GM12878 (cell line): ENCODE data around the gene JAKMIP1. TPM values are rescaled to one million over a fixed set of nuclear protein-coding genes. Genes with fewer than 3 reads are reported as not detected.

Experiments
- ATAC-seq: fragments of 200-7000 bp; cut with Tn5 transposase; 3 replicates; pipeline ENCODE4 v1.9.1; 2020; ENCODE audit warnings: mild to moderate bottlenecking, moderate library complexity
- BruUV-seq: library from RNA; stranded (reverse); fragments of 400-500 nt; replicated peaks from 2 replicates; lab custom pipeline; 2021; lab: Mats Ljungman, UMichigan
- CTCF ChIA-PET: fragments of 300-600 bp; sonication (Branson Sonifier 250); formaldehyde crosslinking; extraction: SDS; loops from one replicate; lab custom pipeline; 2021; ENCODE audit warnings: inconsistent platforms; lab: Yijun Ruan, JAX
- POLR2A ChIA-PET: fragments of 350-600 bp; formaldehyde crosslinking; extraction: SDS; loops from one replicate; lab custom pipeline; 2021; ENCODE audit warnings: inconsistent platforms; lab: Charles Lee
- RAD21 ChIA-PET: fragments of 300-600 bp; sonication (Branson Sonifier 250); formaldehyde crosslinking; loops from one replicate; lab custom pipeline; 2023; ENCODE audit warnings: antibody characterized with exemption; ENCODE audit not compliant: unreplicated experiment; lab: Charles Lee
- SMC1A ChIA-PET: fragments of 300-600 bp; sonication (Branson Sonifier 250); formaldehyde crosslinking; loops from one replicate; lab custom pipeline; 2023; ENCODE audit not compliant: unreplicated experiment, uncharacterized antibody; lab: Charles Lee
- DNase-seq: peaks from one replicate; pipeline ENCODE4 v3.0.0-alpha.2; 2011; ENCODE audit warnings: low read depth, low spot score
- FAIRE-seq: peaks from 3 replicates; lab custom pipeline; 2011; peaks lifted over from hg19 to GRCh38; lab: Jason Lieb, UNC
- H2AFZ ChIP-seq: 2 replicates; pipeline ENCODE4 v1.6.0; 2011; ENCODE audit warnings: low read depth, low read length, control low read depth; ENCODE audit not compliant: control insufficient read depth
- H3K27ac ChIP-seq: 2 replicates; pipeline ENCODE4 v1.5.1; 2011; ENCODE audit warnings: control low read depth; ENCODE audit not compliant: control insufficient read depth, insufficient read depth
- H3K27me3 ChIP-seq, 2 experiments: replicated peaks in 1 of 2; 2 replicates each; pipeline versions ENCODE4 v1.6.0 to v1.6.1; 2011; ENCODE audit warnings: low read length in 1 of 2; ENCODE audit not compliant: control insufficient read depth in 2 of 2, insufficient read depth in 2 of 2
- H3K36me3 ChIP-seq, 2 experiments: 2 replicates each; pipeline ENCODE4 v1.5.1; 2011; ENCODE audit warnings: low read length in 1 of 2; ENCODE audit not compliant: control insufficient read depth in 2 of 2, insufficient read depth in 2 of 2
- H3K4me1 ChIP-seq: 2 replicates; pipeline ENCODE4 v1.6.1; 2011; ENCODE audit warnings: mild to moderate bottlenecking, low read length, moderate library complexity, mixed read lengths; ENCODE audit not compliant: control insufficient read depth, insufficient read depth
- H3K4me2 ChIP-seq: 2 replicates; pipeline ENCODE4 v1.6.0; 2011; ENCODE audit warnings: control low read depth; ENCODE audit not compliant: control insufficient read depth, insufficient read depth
- H3K4me3 ChIP-seq: fragments of 200-600 bp; sonication (generic); 2 replicates; pipeline ENCODE4 v1.5.1; 2016
- H3K79me2 ChIP-seq: 2 replicates; pipeline ENCODE4 v1.6.0; 2011; ENCODE audit warnings: low read length; ENCODE audit not compliant: control insufficient read depth, insufficient read depth
- H3K9ac ChIP-seq: 2 replicates; pipeline ENCODE4 v1.8.0; 2011; ENCODE audit warnings: low read length, control low read depth, mixed read lengths; ENCODE audit not compliant: control insufficient read depth, insufficient read depth
- H3K9me3 ChIP-seq: replicated peaks from 3 replicates; pipeline ENCODE4 v1.5.1; 2011; ENCODE audit warnings: mild to moderate bottlenecking, low read length; ENCODE audit not compliant: control insufficient read depth, insufficient read depth
- H4K20me1 ChIP-seq: 2 replicates; pipeline ENCODE4 v1.6.0; 2011; ENCODE audit not compliant: control insufficient read depth, insufficient read depth
- CBFB ChIP-seq: IDR thresholded peaks from 2 replicates; pipeline ENCODE4 v1.6.1; 2016; ENCODE audit warnings: antibody characterized with exemption, low read depth
- HDGF ChIP-seq: fragments of 450-650 bp; IDR thresholded peaks from 2 replicates; pipeline ENCODE4 v1.6.1; 2016; ENCODE audit warnings: antibody characterized with exemption
- HSF1 ChIP-seq: fragments of 150-350 bp; IDR thresholded peaks from 2 replicates; pipeline ENCODE4 v1.6.1; 2014; ENCODE audit warnings: mild to moderate bottlenecking, low read depth, low read length
- LARP7 ChIP-seq: fragments of 450-650 bp; IDR thresholded peaks from 2 replicates; pipeline ENCODE4 v1.6.1; 2017; ENCODE audit warnings: mild to moderate bottlenecking
- MEF2B ChIP-seq: fragments of 450-650 bp; IDR thresholded peaks from 2 replicates; pipeline ENCODE4 v1.6.1; 2018; ENCODE audit warnings: mild to moderate bottlenecking, moderate library complexity; ENCODE audit not compliant: partially characterized antibody, poor library complexity, severe bottlenecking
- MYC ChIP-seq: IDR thresholded peaks from 2 replicates; pipeline ENCODE4 v1.6.1; 2011; ENCODE audit warnings: mild to moderate bottlenecking, low read length, moderate library complexity, inconsistent platforms; ENCODE audit not compliant: insufficient read depth, insufficient replicate concordance, insufficient read length, severe bottlenecking
- NBN ChIP-seq: fragments of 450-650 bp; IDR thresholded peaks from 2 replicates; pipeline ENCODE4 v1.6.1; 2016
- TCF12 ChIP-seq: IDR thresholded peaks from 2 replicates; pipeline ENCODE4 v1.6.1; 2011; ENCODE audit warnings: low read depth, mild to moderate bottlenecking, low read length
- ZNF622 ChIP-seq: fragments of 450-650 bp; IDR thresholded peaks from 2 replicates; pipeline ENCODE4 v1.6.1; 2017; ENCODE audit warnings: mild to moderate bottlenecking, inconsistent platforms
- WGBS: methylation state at CpG from one replicate; pipeline ENCODE4 v1.1.6; 2016; ENCODE audit warnings: low lambda C conversion rate; ENCODE audit not compliant: insufficient replicate concordance, insufficient coverage; ENCODE audit errors: missing lambda C conversion rate; 5-methylcytosine and 5-hydroxymethylcytosine counted together
- in situ Hi-C: fragments of 300-500 bp; cut with MboI; formaldehyde crosslinking; loops from 9 replicates; pipeline ENCODE4 v1.14.3; 2018; ENCODE audit warnings: mixed read lengths
- intact Hi-C: fragments of 100-400 bp; cut with micrococcal nuclease; formaldehyde crosslinking; loops from one replicate; pipeline ENCODE4 v1.14.2; 2022; ENCODE audit not compliant: unreplicated experiment
- polyA plus RNA-seq, 11 experiments: library from polyadenylated mRNA; depleted of rRNA in 4 of 11; unstranded in 6 of 11; stranded (reverse) in 5 of 11; fragments of >200 nt; fragmentation: Nextera tagmentation in 4 of 11; fragmentation: Illumina TruSeq in 1 of 11; extraction: Ambion mirVana in 4 of 11; extraction: Trizol in 1 of 11; gene quantifications; 1 replicate in 1 of 11; 2 replicates in 10 of 11; pipeline versions ENCODE4 v1.2.1 to v1.2.3, GENCODE V29; 2011 to 2016; ENCODE audit warnings: inconsistent platforms in 2 of 11, missing spikeins in 2 of 11, low read depth in 1 of 11
- total RNA-seq, 4 experiments: library from RNA; depleted of rRNA in 3 of 4; stranded (reverse); fragments of >200 nt in 3 of 4; fragmentation: Illumina TruSeq in 1 of 4; extraction: Trizol in 1 of 4; gene quantifications; 2 replicates each; pipeline versions ENCODE4 v1.2.1 to v1.2.3, GENCODE V29; 2013 to 2021
- TF ChIP-seq, protein P1 (sequence below): fragments of 150-350 bp; IDR thresholded peaks from 2 replicates; pipeline ENCODE4 v1.6.1; 2016; ENCODE audit warnings: low read depth, low read length

The JAKMIP1 gene
- total and polyA plus RNA-seq, 10 of the 15 experiments (the other 5 are each of a cell fraction or from before 2014, with no cell fraction given), result 0.52 to 16.7 (median 12.3) TPM

DNA sequence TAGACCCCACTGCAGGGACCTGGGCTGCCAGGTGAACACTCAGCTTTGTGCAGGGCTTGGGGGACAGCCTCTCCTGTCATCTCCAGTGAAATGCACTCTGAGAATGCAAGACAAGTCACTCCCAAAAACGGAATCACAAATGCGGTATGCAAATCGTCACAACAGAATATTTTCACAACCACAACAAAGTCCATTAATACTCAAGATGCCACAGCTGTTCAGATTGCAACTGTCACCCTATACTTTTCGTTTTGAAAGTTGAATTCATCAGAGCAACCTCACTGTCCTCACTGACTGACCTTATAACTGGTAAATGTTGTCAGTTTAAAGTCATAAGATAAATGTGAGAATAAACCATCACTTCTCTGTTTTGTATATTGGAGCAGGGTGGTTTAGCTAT lies 16.6 kb downstream of the JAKMIP1 start (continued):
- TF ChIP-seq, protein P1, sequence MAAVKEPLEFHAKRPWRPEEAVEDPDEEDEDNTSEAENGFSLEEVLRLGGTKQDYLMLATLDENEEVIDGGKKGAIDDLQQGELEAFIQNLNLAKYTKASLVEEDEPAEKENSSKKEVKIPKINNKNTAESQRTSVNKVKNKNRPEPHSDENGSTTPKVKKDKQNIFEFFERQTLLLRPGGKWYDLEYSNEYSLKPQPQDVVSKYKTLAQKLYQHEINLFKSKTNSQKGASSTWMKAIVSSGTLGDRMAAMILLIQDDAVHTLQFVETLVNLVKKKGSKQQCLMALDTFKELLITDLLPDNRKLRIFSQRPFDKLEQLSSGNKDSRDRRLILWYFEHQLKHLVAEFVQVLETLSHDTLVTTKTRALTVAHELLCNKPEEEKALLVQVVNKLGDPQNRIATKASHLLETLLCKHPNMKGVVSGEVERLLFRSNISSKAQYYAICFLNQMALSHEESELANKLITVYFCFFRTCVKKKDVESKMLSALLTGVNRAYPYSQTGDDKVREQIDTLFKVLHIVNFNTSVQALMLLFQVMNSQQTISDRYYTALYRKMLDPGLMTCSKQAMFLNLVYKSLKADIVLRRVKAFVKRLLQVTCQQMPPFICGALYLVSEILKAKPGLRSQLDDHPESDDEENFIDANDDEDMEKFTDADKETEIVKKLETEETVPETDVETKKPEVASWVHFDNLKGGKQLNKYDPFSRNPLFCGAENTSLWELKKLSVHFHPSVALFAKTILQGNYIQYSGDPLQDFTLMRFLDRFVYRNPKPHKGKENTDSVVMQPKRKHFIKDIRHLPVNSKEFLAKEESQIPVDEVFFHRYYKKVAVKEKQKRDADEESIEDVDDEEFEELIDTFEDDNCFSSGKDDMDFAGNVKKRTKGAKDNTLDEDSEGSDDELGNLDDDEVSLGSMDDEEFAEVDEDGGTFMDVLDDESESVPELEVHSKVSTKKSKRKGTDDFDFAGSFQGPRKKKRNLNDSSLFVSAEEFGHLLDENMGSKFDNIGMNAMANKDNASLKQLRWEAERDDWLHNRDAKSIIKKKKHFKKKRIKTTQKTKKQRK, result no peak
- TF ChIP-seq TCF12 (peak; percentile 94), MEF2B (peak; percentile 87), LARP7 (no peak), NBN (peak; percentile 84), ZNF622 (no peak)

DNA sequence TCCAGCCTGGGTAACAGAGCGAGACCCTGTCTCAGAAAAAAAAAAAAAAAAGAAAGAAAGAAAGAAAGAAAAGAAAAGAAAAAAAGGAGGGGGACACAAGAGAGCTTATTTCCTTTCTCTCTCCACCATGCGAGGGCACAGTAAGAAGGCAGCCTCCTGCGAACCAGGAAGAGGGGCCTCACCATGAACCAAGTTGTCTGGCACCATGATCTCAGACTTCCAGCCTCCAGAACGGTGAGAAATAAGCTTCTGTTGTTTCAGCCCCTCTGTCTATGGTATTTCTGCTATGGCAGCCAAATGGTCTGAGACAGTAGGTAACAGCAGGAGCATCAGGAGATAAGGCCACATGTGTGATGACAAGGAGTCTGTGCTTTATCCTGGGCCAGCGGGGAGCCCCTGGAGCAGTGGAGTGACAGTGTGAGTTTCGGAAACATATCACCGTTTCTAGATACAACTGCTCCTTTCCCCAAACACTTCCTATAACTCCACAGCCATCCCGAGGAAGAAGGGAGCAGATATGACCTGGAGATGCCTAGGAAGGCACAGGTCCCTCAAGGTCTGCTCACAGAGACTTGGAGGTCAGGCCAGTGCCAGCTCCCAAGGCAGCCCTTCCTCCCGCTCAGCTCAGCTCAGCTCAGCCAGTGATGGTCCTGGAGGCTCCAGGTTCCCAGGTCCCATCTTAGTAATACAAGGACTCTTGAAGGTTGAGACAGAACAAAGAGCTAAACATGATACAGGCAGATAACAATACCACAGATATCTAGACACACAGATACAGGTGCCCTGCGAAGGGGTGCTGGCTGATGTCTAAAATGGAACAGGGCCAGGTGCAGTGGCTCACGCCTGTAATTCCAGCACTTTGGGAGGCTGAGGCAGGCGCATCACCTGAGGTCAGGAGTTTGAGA lies 17.7 kb downstream of the JAKMIP1 start:
- no peak overlapping the region; the same call in 1 of the 2 replicates for H3K9ac ChIP-seq
- ChIA-PET SMC1A (interaction anchor here (0.6 to 11.4 kb wide), 11 partner anchors 9 to 76 kb away, joined by 3 to 161 read pairs (median 4); partner anchors contain the start of gene JAKMIP1), CTCF (interaction anchor here (0.7 to 3.9 kb wide), 8 partner anchors 9 to 149 kb away, joined by 3 to 30 read pairs (median 6); no protein-coding TSS in a partner anchor), POLR2A (interaction anchor here (0.6 to 5.7 kb wide), 6 partner anchors 8 to 92 kb away, joined by 4 to 84 read pairs (median 24); partner anchors contain the start of gene JAKMIP1), RAD21 (interaction anchor here (1.0 to 6.8 kb wide), 5 partner anchors 9 to 67 kb away, joined by 4 to 120 read pairs (median 16); partner anchors contain the start of gene JAKMIP1)
- peaks cover 0 to 2% of the 10 kb centered on the region in 2 experiments; a peak in 2 of 4 replicates for H3K36me3 ChIP-seq
- no TSS peak for BruUV-seq
- H4K20me1 ChIP-seq, result no peaks in the 10 kb centered on the region
- FAIRE-seq (no peak), ATAC-seq (no peak), DNase-seq (no peak)
- peaks cover 77% of the 10 kb centered on the region for H3K4me1 ChIP-seq
- peak overlapping the region; percentile 94 for H3K27ac ChIP-seq
- peak overlapping the region; percentile 54 for H3K4me2 ChIP-seq
- WGBS, result 64% methylated on average over 11 of the region's 12 CpGs
- in situ Hi-C loops, result no loop called here
- no peak overlapping the region for H3K4me3 ChIP-seq
- no peaks in the 10 kb centered on the region for H3K27me3 ChIP-seq
- peak; percentile 36; the same call in 1 of the 2 replicates for TF ChIP-seq HDGF
- 0 out of 2 replicates have a peak, but pooled peaks have one; percentile 20 for TF ChIP-seq CBFB
- no peak for TF ChIP-seq MYC
- no peak for TF ChIP-seq HSF1
- H2AFZ ChIP-seq, result no peak overlapping the region
- H3K79me2 ChIP-seq, result peaks cover 11% of the 10 kb centered on the region; the same call in 1 of the 2 replicates
- H3K9me3 ChIP-seq, result peaks cover 6% of the 10 kb centered on the region; the same call in 2 of the 3 replicates
- intact Hi-C loops, result loop anchor here (10.0 kb wide), 1 partner anchor 468 kb away; the partner anchor contains the start of gene EVC
